A673 (cell line): Measurements from ENCODE around the gene MAT2A. TPM values are rescaled to one million over a fixed set of nuclear protein-coding genes. Genes with fewer than 3 reads are reported as not detected.

Experiments
- BruUV-seq: library from RNA; stranded (reverse); fragments of 400-500 nt; replicated peaks from 2 replicates; lab custom pipeline; 2021; lab: Mats Ljungman, UMichigan
- CTCF ChIA-PET: fragments of 300-600 bp; sonication (Branson Sonifier 250); formaldehyde crosslinking; loops from one replicate; lab custom pipeline; 2022; ENCODE audit warnings: antibody characterized with exemption; lab: Charles Lee
- POLR2A ChIA-PET: fragments of 300-600 bp; sonication (Branson Sonifier 250); formaldehyde crosslinking; loops from one replicate; lab custom pipeline; 2022; ENCODE audit warnings: antibody characterized with exemption; ENCODE audit not compliant: low non-redundant PET; lab: Charles Lee
- DNase-seq: peaks from one replicate; pipeline ENCODE4 v3.0.0-alpha.2; 2015; ENCODE audit warnings: low spot score
- H3K27ac ChIP-seq: fragments of 200-600 bp; sonication (generic); 2 replicates; pipeline ENCODE4 v1.5.1; 2016; ENCODE audit warnings: mixed run types, low read depth, mild to moderate bottlenecking, mixed read lengths, antibody characterized with exemption, low read length; ENCODE audit not compliant: poor library complexity, severe bottlenecking
- H3K27me3 ChIP-seq: fragments of 200-600 bp; sonication (generic); replicated peaks from 2 replicates; pipeline ENCODE4 v1.6.1; 2017; ENCODE audit warnings: mixed run types, low read depth, mild to moderate bottlenecking, mixed read lengths, antibody characterized with exemption, low read length; ENCODE audit not compliant: insufficient read depth, poor library complexity
- H3K36me3 ChIP-seq: fragments of 200-600 bp; sonication (generic); 2 replicates; pipeline ENCODE4 v1.6.1; 2016; ENCODE audit warnings: mixed run types, mild to moderate bottlenecking, mixed read lengths, antibody characterized with exemption, low read length; ENCODE audit not compliant: insufficient read depth, poor library complexity, severe bottlenecking
- H3K4me1 ChIP-seq: fragments of 200-600 bp; sonication (generic); 2 replicates; pipeline ENCODE4 v1.6.1; 2017; ENCODE audit warnings: mixed run types, mild to moderate bottlenecking, mixed read lengths, antibody characterized with exemption, low read length; ENCODE audit not compliant: insufficient read depth, poor library complexity, severe bottlenecking
- H3K4me3 ChIP-seq: fragments of 200-600 bp; sonication (generic); 2 replicates; pipeline ENCODE4 v1.5.1; 2016; ENCODE audit warnings: low read depth, mixed run types, mild to moderate bottlenecking, mixed read lengths, low read length; ENCODE audit not compliant: poor library complexity, severe bottlenecking
- H3K9me3 ChIP-seq: fragments of 200-600 bp; sonication (generic); 2 replicates; pipeline ENCODE4 v1.6.1; 2016; ENCODE audit warnings: mixed run types, low read depth, mild to moderate bottlenecking, mixed read lengths, antibody characterized with exemption, low read length; ENCODE audit not compliant: poor library complexity, severe bottlenecking
- CTCF ChIP-seq: fragments of 300-800, 200-600 bp; sonication (generic); conservative IDR thresholded peaks from 2 replicates; pipeline ENCODE4 v1.5.1; 2017; ENCODE audit warnings: low read depth, mild to moderate bottlenecking, antibody characterized with exemption, low read length, moderate library complexity, mixed read lengths
- EZH2 ChIP-seq: fragments of 200-600 bp; sonication (generic); IDR thresholded peaks from 2 replicates; pipeline ENCODE4 v1.6.1; 2017; ENCODE audit warnings: borderline replicate concordance, low read depth, mild to moderate bottlenecking, mixed read lengths, antibody characterized with exemption, low read length; ENCODE audit not compliant: poor library complexity, severe bottlenecking
- intact Hi-C: fragments of 100-400 bp; cut with micrococcal nuclease; formaldehyde crosslinking; loops from one replicate; pipeline ENCODE4 v1.10.0; 2022; ENCODE audit not compliant: unreplicated experiment
- total RNA-seq: library from RNA; stranded (reverse); gene quantifications from 2 replicates; pipeline ENCODE4 v1.2.3, GENCODE V29; 2021

MAT2A gene
- total RNA-seq, 1 experiment from 2014 or later: 408 TPM

- no TSS peak for BruUV-seq
- Histone ChIP-seq H3K36me3 (no peaks in the 10 kb centered on the region), H3K9me3 (no peaks in the 10 kb centered on the region), H3K4me1 (no peaks in the 10 kb centered on the region), H3K4me3 (no peak overlapping the region), H3K27ac (no peak overlapping the region), H3K27me3 (no peaks in the 10 kb centered on the region)
- ChIA-PET CTCF (no interaction called here), POLR2A (no interaction called here)
- intact Hi-C loops: no loop called here
- TF ChIP-seq CTCF: no peak
- no peak for TF ChIP-seq EZH2
- no peak for DNase-seq
These were observed 39.5 kb downstream of the MAT2A start for GRCh38 chr2:85578243-85579180.

- TF ChIP-seq EZH2 (no peak), CTCF (no peak)
- POLR2A ChIA-PET: no interaction called here
- Histone ChIP-seq H3K36me3 (no peaks in the 10 kb centered on the region), H3K4me3 (no peak overlapping the region), H3K9me3 (no peaks in the 10 kb centered on the region), H3K27ac (no peak overlapping the region), H3K4me1 (no peaks in the 10 kb centered on the region), H3K27me3 (no peaks in the 10 kb centered on the region)
- CTCF ChIA-PET: no interaction called here
- intact Hi-C loops: no loop called here
- no TSS peak for BruUV-seq
- DNase-seq: no peak
These were observed 40.4 kb downstream of the MAT2A start for GRCh38 chr2:85579266-85579935.

- TF ChIP-seq EZH2 (no peak), CTCF (no peak)
- H3K36me3 ChIP-seq: no peaks in the 10 kb centered on the region
- intact Hi-C loops: no loop called here
- ChIA-PET POLR2A (interaction anchor here (0.6 kb wide), 1 partner anchor 242 kb away, joined by 14 read pairs; no protein-coding TSS in a partner anchor), CTCF (no interaction called here)
- no peak overlapping the region for H3K27ac ChIP-seq
- BruUV-seq: no TSS peak
- no peak overlapping the region for H3K4me3 ChIP-seq
- peaks cover 7% of the 10 kb centered on the region for H3K4me1 ChIP-seq
- H3K9me3 ChIP-seq: no peaks in the 10 kb centered on the region
- DNase-seq: no peak
- no peaks in the 10 kb centered on the region for H3K27me3 ChIP-seq
These were observed 41.2 kb downstream of the MAT2A start for GRCh38 chr2:85580206-85580605.
